ENCODE data around the gene TACC2. TPM values are rescaled to one million over a fixed set of nuclear protein-coding genes. Genes with fewer than 3 reads are reported as not detected.
A peak's percentile ranks its signal among the peaks of the same experiment; 100 is the strongest.

TACC2 gene
- total and polyA plus RNA-seq, 9 of the 15 experiments (the other 6 are each of a cell fraction or from before 2014, with no cell fraction given): under 0.01 to 0.35 (median 0.03) TPM; not detected in 6

GRCh38 chr10:122053314-122053713 is 64.4 kb downstream of the TACC2 start (continued):
- TF ChIP-seq ZNF639 (CRISPR knock-in tag; conservative IDR thresholded peaks at IDR 0.05 in 1 of 2, IDR thresholded peaks at IDR 0.05 in 1 of 2): no peak

- Histone ChIP-seq H3K4me1 (replicated peaks in 1 of 2; ENCODE audit: control insufficient read depth in 2 of 2, insufficient read depth in 2 of 2, low read length in 2 of 2) (no peaks in the 10 kb centered on the region; a peak in 1 of 5 replicates), H3K4me3 (no peak overlapping the region), H3K9ac (ENCODE audit: insufficient read depth in 1 of 2, low read depth in 2 of 2, low read length in 2 of 2) (no peak overlapping the region), H3K4me2 (ENCODE audit: insufficient read depth, low read length) (no peak overlapping the region), H3K27ac (ENCODE audit: extremely low read depth, low read depth, low read length) (no peak overlapping the region), H3K36me3 (ENCODE audit: control insufficient read depth, insufficient read depth, low read length) (no peaks in the 10 kb centered on the region), H3K9me3 (replicated peaks; ENCODE audit: control insufficient read depth, insufficient read depth, low read depth, low read length) (no peaks in the 10 kb centered on the region), H3K27me3 (ENCODE audit: control insufficient read depth in 2 of 2, insufficient read depth in 2 of 2, low read length in 2 of 2) (peaks cover 2 to 17% of the 10 kb centered on the region in 2 experiments; a peak in 3 of 5 replicates), H3K79me2 (ENCODE audit: control insufficient read depth, insufficient read depth, low read length) (no peaks in the 10 kb centered on the region), H4K20me1 (replicated peaks; ENCODE audit: control insufficient read depth, insufficient read depth, low read length) (no peaks in the 10 kb centered on the region), H2AFZ (ENCODE audit: low read depth, low read length) (no peak overlapping the region), H3K9me1 (ENCODE audit: control insufficient read depth, insufficient read depth, low read length) (no peaks in the 10 kb centered on the region)
- WGBS (ENCODE audit: insufficient coverage, low coverage, missing lambda C conversion rate): 6% methylated on average over 14 of the region's 15 CpGs
- POLR2A ChIA-PET: interaction anchor here (0.7 kb wide), 2 partner anchors 9 to 199 kb away, joined by 3 read pairs; no protein-coding TSS in a partner anchor
- peak; percentile 40 to 58 (median 56) for DNase-seq (ENCODE audit: extremely low read depth in 1 of 4, low spot score in 3 of 4)
- no TSS peak for BruUV-seq (replicated peaks)
- peak; percentile 90 for ATAC-seq
- peak; percentile 84 for FAIRE-seq
- intact Hi-C loops (cut with micrococcal nuclease) (loop anchor here (1.0 to 10.0 kb wide), 2 partner anchors 35 to 60 kb away; no protein-coding TSS in a partner anchor), in situ Hi-C loops (cut with MboI) (no loop called here)
- CTCF ChIA-PET (ENCODE audit: low intra/inter-chr PET ratio): interaction anchor here (0.6 to 0.8 kb wide), 2 partner anchors 58 to 381 kb away, joined by 3 to 4 read pairs; no protein-coding TSS in a partner anchor
- TF ChIP-seq CTCF (IDR thresholded peaks at IDR 0.05 in 2 of 3, conservative IDR thresholded peaks at IDR 0.05 in 1 of 3; ENCODE audit: insufficient read depth in 2 of 3, low read depth in 1 of 3, low read length in 3 of 3) (peak; percentile 63 to 74 (median 69)), ZC3H8 (IDR thresholded peaks at IDR 0.05) (no peak), SMC3 (conservative IDR thresholded peaks at IDR 0.05; ENCODE audit: insufficient read depth, low read depth, low read length) (0 out of 2 replicates have a peak, but pooled peaks have one; percentile 23)
Measured at GRCh38 chr10:122054048-122055025, 65.4 kb downstream of the TACC2 start.
